HS-27A (cell line): ENCODE results near the gene ZC3H7A.

Source experiments
- DNase-seq: peaks from one replicate; pipeline ENCODE4 v3.0.0-alpha.2; 2012; ENCODE audit warnings: low read depth, missing footprints

The ZC3H7A gene

GRCh38 chr16:11737713-11738112 is 59.3 kb downstream of the ZC3H7A start:
- no peak for DNase-seq

GRCh38 chr16:11736903-11737302 is 60.2 kb downstream of the ZC3H7A start:
- no peak for DNase-seq

GRCh38 chr16:11735787-11736186 is 61.3 kb downstream of the ZC3H7A start:
- no peak for DNase-seq

GRCh38 chr16:11734653-11735043 is 62.4 kb downstream of the ZC3H7A start:
- no peak for DNase-seq

- no peak for DNase-seq
These were observed 62.9 kb downstream of the ZC3H7A start for GRCh38 chr16:11734025-11734652.

GRCh38 chr16:11731222-11731621 is 65.8 kb downstream of the ZC3H7A start:
- DNase-seq: no peak

- no peak for DNase-seq
These were observed 67.3 kb downstream of the ZC3H7A start for GRCh38 chr16:11729787-11730186.

GRCh38 chr16:11727796-11728543 is 69.1 kb downstream of the ZC3H7A start:
- DNase-seq: no peak

- no peak for DNase-seq
These were observed 71.0 kb downstream of the ZC3H7A start for GRCh38 chr16:11726008-11726407.

GRCh38 chr16:11725457-11725856 is 71.6 kb downstream of the ZC3H7A start:
- DNase-seq: no peak

GRCh38 chr16:11722468-11722808 is 74.6 kb downstream of the ZC3H7A start:
- no peak for DNase-seq

- DNase-seq: no peak
These were observed 75.1 kb downstream of the ZC3H7A start for GRCh38 chr16:11721781-11722467.

GRCh38 chr16:11719762-11720161 is 77.3 kb downstream of the ZC3H7A start:
- DNase-seq: no peak

GRCh38 chr16:11719171-11719570 is 77.9 kb downstream of the ZC3H7A start:
- no peak for DNase-seq

GRCh38 chr16:11717811-11718210 is 79.2 kb downstream of the ZC3H7A start:
- no peak for DNase-seq

- DNase-seq: no peak
These were observed 80.7 kb downstream of the ZC3H7A start for GRCh38 chr16:11716336-11716735.

GRCh38 chr16:11715246-11715947 is 81.7 kb downstream of the ZC3H7A start:
- DNase-seq: no peak

GRCh38 chr16:11712122-11712521 is 84.9 kb downstream of the ZC3H7A start:
- no peak for DNase-seq

- DNase-seq: no peak
These were observed 85.4 kb downstream of the ZC3H7A start for GRCh38 chr16:11711662-11712061.

- DNase-seq: no peak
These were observed 88.6 kb downstream of the ZC3H7A start for GRCh38 chr16:11708421-11708820.

- no peak for DNase-seq
These were observed 89.3 kb downstream of the ZC3H7A start for GRCh38 chr16:11707679-11708197.

- no peak for DNase-seq
These were observed 90.8 kb downstream of the ZC3H7A start for GRCh38 chr16:11706180-11706742.
